T-helper 22 cell (primary cell): ENCODE measurements around the gene PACRG.

Experiments used
- DNase-seq: peaks from one replicate; pipeline ENCODE4 v3.0.0-alpha.2; 2020; ENCODE audit warnings: low read depth

The PACRG gene

GRCh38 chr6:163243692-163244589, 516.2 kb downstream of the PACRG start:
- DNase-seq: no peak

- DNase-seq: no peak
Observed at GRCh38 chr6:163248051-163248450, 520.3 kb downstream of the PACRG start.

- DNase-seq: no peak
Observed at GRCh38 chr6:163249651-163250101, 521.9 kb downstream of the PACRG start.

- DNase-seq: no peak
Observed at GRCh38 chr6:163250116-163250515, 522.3 kb downstream of the PACRG start.

- no peak for DNase-seq
Observed at GRCh38 chr6:163252061-163252591, 524.4 kb downstream of the PACRG start.

GRCh38 chr6:163253556-163254213, 525.9 kb downstream of the PACRG start:
- DNase-seq: no peak

DNA sequence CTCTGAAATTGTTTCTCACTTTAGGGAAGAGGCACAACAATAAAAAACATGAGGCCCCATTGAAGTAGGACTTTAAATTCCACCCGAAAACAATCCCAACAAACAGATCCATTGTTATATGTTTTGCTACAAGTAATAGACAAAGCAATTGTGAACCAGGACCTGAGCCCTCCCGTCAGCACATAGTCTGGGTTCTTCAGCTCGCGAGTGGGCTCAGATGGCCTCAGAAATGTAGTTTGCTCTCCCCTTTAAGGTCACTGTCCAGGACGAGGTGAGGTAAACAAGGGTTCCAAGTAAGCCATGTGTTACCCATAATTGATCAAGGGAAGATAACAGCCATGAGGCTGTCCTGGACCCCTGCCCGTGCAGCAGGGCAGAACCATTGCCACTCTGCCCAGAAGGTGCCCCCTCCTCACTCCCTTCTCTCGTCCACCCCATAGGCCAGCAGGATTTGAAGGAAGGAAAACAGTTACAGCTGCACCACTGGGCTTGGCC, 526.6 kb downstream of the PACRG start:
- DNase-seq: no peak

DNA sequence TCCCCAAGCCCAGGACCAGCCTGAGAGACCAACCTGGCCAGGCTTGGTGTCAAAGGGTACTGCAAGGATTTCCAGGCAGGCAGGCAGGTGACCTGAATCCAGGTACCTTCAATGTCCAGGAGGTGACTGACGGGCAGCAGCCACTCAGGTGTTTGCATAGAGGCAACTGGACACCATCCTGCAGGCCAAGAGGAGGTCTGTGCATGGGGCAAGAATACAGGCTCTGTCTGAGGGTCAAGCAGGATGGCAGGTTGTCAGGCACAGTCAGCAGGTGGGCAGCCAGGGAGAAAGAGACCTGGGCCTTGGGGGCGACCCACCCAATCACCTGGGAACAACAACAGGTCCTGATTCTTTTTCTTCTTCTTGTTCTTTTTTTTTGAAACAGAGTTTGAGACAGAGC, 527.5 kb downstream of the PACRG start:
- no peak for DNase-seq

DNA sequence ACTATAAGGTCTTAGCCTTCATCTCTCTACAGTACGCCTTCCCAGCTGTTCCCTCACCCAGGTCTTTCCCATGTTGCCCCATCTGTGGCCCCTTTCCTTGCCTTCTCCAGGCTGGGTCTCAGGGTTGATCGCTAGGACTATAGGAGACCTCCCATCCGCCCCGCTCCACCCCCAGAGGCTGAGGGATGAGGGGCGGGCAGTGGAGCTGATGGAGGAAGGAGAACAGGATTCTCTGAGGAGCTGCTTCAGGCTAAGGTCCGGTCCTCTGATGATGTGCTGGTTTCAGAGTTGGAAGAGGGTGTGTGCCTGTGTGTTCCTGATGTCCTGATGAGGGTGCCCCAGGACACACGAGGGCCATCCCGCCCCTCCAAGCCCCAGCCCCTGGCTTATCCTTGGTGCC, 531.9 kb downstream of the PACRG start:
- DNase-seq: no peak

DNA sequence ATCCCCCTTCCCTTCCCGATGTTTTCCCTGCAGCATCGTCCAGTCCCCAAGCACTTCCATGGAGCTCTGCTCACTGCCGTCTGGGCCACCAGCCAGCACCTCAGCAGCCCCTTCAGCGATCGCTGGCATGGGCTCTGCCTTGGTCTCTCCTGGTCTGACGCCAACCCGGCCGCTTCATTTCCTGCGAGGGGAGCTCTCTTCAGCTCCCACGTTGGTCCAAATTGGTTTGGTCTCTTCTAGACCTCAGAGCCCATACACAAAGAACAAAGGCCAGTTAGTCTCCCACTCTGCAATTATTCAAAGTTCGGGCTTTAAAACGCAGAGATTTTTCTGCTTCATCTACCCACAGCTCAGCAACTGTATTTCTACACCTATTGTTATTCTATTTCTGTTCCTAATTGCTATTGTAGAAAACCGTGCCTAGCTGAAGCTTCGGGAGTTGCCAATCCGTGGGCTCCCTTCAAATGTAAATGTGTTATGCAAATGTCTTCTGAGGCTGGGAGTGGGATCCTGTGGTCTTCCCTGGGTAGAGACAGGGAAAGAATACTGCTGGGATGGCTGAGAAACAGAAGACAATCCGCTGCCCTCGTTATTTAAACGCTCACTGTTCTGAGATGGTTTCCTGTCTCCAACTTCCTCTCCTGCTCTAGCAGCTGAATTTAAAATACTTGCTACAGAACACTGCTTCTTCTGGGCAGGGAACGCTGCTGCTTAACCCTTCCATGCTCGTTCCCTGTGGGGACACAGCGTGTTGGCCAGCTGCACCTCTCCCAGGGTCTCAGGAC, 532.5 kb downstream of the PACRG start:
- no peak for DNase-seq

DNA sequence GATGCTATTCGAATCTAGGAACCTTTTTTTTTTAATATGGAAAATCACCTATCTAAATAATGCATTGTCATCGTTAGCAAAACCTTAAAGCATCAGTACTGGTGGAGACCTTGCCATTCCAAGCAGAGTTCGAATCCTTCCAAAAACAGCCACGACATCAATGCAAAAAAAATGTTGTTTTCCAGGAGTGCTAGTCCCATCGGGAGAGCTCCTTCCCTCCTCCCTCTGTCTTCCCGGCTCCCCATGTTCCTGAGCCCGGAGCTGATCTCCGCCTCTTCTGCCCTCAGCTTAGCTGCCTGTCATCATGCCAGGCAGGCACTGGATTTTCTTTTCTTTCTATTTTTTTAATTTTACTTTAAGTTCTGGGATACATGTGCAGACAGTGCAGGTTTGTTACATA, 533.1 kb downstream of the PACRG start:
- no peak for DNase-seq

DNA sequence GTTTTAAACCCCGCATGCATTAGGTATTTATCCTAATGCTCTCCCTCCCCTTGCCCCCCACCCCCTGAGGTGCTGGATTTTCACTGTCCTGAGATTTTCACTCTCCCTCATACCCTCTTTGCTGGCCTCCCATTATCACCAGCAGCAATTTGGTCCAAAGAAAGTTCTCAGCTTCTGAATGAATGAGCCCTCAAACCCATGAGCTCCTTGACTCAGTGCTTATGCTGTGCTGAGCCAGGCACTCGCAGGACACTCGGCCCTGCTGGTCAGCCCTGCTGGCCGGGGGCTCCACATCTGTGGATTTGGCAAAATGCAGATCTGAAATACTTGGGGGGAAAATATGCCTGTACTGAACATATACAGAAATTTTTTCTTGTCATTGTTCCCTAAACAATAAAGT, 533.6 kb downstream of the PACRG start:
- no peak for DNase-seq

GRCh38 chr6:163262080-163262479, 534.3 kb downstream of the PACRG start:
- no peak for DNase-seq

GRCh38 chr6:163263196-163263595, 535.4 kb downstream of the PACRG start:
- DNase-seq: no peak

- no peak for DNase-seq
Observed at GRCh38 chr6:163263998-163264661, 536.4 kb downstream of the PACRG start.

GRCh38 chr6:163264662-163265035, 536.9 kb downstream of the PACRG start:
- DNase-seq: no peak

- no peak for DNase-seq
Observed at GRCh38 chr6:163281634-163282033, 553.9 kb downstream of the PACRG start.

DNA sequence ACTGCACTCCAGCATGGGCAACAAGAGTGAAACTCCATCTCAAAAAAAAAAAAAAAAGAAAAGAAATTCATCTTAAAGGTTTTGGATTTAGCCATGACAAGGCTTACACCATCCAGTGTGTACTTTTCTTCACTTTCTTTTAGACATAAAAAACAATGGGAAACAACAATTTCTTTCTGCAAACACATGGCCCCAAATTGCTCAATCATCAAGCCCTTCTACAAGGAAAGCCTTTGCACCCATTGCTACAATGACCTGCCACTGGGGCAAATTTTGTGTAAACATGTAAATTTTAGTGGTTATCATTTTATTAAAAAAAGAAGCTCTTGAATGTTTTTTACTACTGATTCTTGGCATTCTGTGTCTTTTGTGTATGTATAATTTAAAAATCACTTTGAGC, 554.9 kb downstream of the PACRG start:
- no peak for DNase-seq

DNA sequence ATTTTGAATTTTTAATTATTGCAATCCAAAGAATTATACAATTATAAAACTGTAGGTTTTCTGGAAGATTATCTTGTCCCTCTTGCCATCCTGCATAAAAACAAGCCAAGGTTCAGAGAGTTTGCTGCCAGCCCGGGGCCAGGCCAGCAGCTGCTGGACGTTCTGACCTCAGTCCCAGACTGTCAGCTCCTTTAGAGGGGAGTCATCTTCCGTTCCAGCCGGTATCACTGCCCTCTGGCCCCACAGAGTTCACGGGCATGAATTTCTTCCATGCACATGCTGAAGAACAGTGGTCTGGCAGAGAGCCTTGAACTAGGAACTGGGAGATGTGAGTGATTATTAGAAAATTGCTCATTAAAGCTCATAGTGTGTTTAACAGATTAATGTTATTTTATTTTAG, 556.4 kb downstream of the PACRG start:
- DNase-seq: no peak

GRCh38 chr6:163285691-163286090, 557.9 kb downstream of the PACRG start:
- DNase-seq: no peak

DNA sequence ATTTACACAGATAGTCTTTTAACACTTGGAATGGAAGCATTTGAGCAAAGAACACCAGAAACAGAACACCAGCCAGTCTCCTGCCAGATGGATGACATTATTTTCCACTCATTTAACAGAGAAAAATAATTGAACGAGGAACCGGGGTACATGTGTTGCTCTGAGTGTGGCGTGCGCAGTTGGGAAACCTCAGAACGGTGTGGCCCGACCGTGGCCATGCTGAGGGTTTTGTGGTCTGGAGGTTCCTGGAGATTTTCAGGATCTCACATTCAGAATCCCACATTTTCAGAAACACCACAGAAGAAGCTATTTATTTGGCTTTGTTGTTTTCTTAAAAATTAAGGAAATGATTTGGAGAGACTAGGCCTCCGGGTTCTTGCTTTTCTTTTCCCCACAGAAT, 559.9 kb downstream of the PACRG start:
- no peak for DNase-seq

GRCh38 chr6:163288066-163288465, 560.3 kb downstream of the PACRG start:
- DNase-seq: no peak
